Measurements from ENCODE around the gene CEP135. TPM values are rescaled to one million over a fixed set of nuclear protein-coding genes. Genes with fewer than 3 reads are reported as not detected.

The CEP135 gene
- total RNA-seq, 2 donors from 2014 or later, result 1.6 to 1.8 TPM

DNA sequence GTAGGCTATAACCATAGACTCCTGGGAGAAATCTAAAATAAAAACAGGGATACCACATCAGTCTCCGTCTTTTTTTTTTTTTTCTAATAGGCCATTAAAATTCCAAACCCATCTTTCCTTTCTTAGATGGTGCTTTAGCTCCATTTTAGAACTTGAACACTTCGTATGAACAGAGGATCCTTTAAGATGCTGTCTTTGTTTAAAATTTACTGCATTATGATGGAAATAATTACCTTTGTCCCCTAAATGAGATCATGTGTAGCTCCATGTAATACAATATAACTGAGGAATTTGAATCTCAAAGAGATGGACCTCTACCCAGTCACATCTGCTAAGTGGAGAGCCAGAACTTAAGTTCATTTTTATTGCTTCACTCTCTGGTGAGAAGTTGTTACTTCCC is 47.9 kb downstream of the CEP135 start:
- H3K4me3 ChIP-seq, result no peak overlapping the region
- H3K36me3 ChIP-seq, result peaks cover 10% of the 10 kb centered on the region
- no peaks in the 10 kb centered on the region for H3K27me3 ChIP-seq
- TF ChIP-seq, protein P1, sequence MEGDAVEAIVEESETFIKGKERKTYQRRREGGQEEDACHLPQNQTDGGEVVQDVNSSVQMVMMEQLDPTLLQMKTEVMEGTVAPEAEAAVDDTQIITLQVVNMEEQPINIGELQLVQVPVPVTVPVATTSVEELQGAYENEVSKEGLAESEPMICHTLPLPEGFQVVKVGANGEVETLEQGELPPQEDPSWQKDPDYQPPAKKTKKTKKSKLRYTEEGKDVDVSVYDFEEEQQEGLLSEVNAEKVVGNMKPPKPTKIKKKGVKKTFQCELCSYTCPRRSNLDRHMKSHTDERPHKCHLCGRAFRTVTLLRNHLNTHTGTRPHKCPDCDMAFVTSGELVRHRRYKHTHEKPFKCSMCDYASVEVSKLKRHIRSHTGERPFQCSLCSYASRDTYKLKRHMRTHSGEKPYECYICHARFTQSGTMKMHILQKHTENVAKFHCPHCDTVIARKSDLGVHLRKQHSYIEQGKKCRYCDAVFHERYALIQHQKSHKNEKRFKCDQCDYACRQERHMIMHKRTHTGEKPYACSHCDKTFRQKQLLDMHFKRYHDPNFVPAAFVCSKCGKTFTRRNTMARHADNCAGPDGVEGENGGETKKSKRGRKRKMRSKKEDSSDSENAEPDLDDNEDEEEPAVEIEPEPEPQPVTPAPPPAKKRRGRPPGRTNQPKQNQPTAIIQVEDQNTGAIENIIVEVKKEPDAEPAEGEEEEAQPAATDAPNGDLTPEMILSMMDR (IDR thresholded peaks at IDR 0.05), result no peak
- no peaks in the 10 kb centered on the region for H3K9me3 ChIP-seq
- no peaks in the 10 kb centered on the region for H3K4me1 ChIP-seq
- no peak overlapping the region for H3K27ac ChIP-seq
- DNase-seq (ENCODE audit: low spot score), result no peak

DNA sequence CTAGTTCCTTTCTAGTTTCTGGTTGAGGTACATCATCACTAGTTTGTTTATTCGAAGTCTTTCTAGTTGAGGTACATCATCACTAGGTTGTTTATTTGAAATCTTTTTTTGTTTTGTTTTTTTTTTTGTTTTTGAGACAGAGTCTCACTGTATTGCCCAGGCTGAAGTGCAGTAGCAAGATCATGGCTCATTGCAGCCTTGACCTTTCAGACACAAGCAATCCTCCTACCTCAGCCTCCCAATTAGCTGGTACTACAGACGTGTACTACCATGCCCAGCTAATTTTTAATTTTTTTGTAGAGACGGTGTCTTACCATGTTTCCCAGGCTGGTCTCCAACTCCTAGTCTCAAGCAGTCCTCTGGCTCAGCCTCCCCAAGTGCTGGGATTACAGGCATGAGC is 54.9 kb downstream of the CEP135 start:
- H3K36me3 ChIP-seq, result peaks cover 10% of the 10 kb centered on the region
- no peaks in the 10 kb centered on the region for H3K4me1 ChIP-seq
- no peak for DNase-seq (ENCODE audit: low spot score)
- no peak overlapping the region for H3K27ac ChIP-seq
- H3K27me3 ChIP-seq, result no peaks in the 10 kb centered on the region
- no peak overlapping the region for H3K4me3 ChIP-seq
- no peaks in the 10 kb centered on the region for H3K9me3 ChIP-seq
- TF ChIP-seq, protein P1 (IDR thresholded peaks at IDR 0.05), result no peak

DNA sequence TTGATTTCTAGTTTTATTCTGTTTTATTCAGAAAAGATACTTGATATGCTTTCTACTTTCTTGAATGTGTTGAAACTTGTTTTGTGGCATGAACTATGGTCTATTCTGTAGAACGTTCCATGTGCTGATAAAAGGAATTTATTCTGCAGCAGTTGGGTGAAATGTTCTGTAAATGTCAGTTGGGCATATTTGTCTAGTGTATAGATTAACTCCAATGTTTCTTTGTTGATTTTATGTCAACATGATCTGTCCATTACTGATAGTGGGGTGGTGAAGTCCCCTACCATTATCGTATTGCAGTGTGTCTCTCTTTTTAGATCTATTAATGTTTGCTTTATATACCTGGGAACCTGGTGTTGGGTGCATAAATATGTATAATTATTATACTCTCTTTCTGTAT is 55.5 kb downstream of the CEP135 start:
- TF ChIP-seq, protein P1 (IDR thresholded peaks at IDR 0.05), result no peak
- Histone ChIP-seq H3K9me3 (no peaks in the 10 kb centered on the region), H3K4me3 (no peak overlapping the region), H3K27ac (no peak overlapping the region), H3K4me1 (no peaks in the 10 kb centered on the region), H3K36me3 (peaks cover 9% of the 10 kb centered on the region), H3K27me3 (no peaks in the 10 kb centered on the region)
- DNase-seq (ENCODE audit: low spot score), result no peak

DNA sequence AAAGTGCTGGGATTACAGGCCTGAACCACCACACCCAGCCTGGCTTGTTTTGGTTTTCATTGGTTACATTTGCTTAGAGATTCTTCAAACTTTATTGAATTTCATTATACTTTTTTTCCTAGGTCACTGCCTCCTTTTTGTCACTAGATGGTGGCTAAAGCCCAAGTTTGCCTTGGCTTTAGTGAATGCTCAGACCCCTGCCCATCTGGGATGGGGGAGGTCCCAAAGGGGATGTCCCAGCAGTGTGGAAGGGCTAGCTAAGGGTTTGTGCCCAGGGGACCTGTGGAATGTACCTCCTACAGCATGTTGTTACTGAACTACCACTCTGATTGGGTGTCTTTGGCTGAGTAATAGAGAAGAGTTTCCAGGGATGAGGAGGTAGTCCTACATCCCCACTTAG is 58.4 kb downstream of the CEP135 start:
- Histone ChIP-seq H3K27me3 (no peaks in the 10 kb centered on the region), H3K36me3 (peaks cover 6% of the 10 kb centered on the region), H3K27ac (no peak overlapping the region), H3K4me3 (no peak overlapping the region), H3K9me3 (no peaks in the 10 kb centered on the region), H3K4me1 (no peaks in the 10 kb centered on the region)
- TF ChIP-seq, protein P1 (IDR thresholded peaks at IDR 0.05), result no peak
- no peak for DNase-seq (ENCODE audit: low spot score)

DNA sequence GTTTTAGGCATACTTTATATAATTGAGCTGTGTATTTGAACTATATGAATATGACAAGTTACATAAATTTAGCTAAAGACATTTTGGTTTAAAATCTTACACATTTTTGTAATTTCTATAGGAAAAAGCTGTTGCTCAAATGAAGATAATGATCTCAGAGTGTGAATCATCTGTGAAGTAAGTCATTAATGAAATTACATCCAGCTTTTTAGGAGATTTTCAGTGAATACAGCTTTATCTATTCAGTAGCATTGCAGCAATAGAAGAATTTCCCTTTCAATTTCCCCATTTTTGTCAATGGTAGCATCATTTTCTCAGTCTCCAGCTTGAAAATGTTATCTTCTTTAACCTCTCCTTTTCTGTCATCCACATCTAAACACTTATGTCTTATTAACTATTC is 59.5 kb downstream of the CEP135 start:
- no peak for DNase-seq (ENCODE audit: low spot score)
- TF ChIP-seq, protein P1 (IDR thresholded peaks at IDR 0.05), result no peak
- peaks cover 15% of the 10 kb centered on the region for H3K36me3 ChIP-seq
- H3K4me3 ChIP-seq, result no peak overlapping the region
- no peak overlapping the region for H3K27ac ChIP-seq
- no peaks in the 10 kb centered on the region for H3K4me1 ChIP-seq
- H3K9me3 ChIP-seq, result no peaks in the 10 kb centered on the region
- H3K27me3 ChIP-seq, result no peaks in the 10 kb centered on the region

DNA sequence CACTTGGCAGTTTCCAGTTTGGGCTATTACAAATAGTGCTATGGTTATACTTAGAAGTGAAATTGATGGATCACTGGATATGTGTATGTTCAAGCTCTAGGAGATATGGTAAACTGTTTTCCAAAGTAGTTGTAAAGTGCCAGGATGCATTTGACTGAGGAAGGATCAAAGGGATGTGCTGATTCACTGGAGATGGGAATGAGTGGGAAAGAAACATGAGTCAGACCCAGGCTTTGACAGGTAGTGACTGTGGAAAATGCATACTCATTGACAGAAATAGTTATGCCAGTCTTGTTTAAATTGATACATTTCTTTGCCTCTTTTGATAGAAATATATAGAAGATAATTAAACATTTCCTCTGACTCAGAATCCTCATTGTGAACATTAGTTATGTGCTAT is 77.9 kb downstream of the CEP135 start:
- H3K27me3 ChIP-seq, result no peaks in the 10 kb centered on the region
- TF ChIP-seq, protein P1 (IDR thresholded peaks at IDR 0.05), result no peak
- no peak overlapping the region for H3K4me3 ChIP-seq
- H3K9me3 ChIP-seq, result peaks cover 0 to 7% of the 10 kb centered on the region in 2 donors
- H3K27ac ChIP-seq, result no peak overlapping the region
- DNase-seq (ENCODE audit: low spot score), result no peak
- H3K4me1 ChIP-seq, result no peaks in the 10 kb centered on the region
- H3K36me3 ChIP-seq, result peaks cover 18% of the 10 kb centered on the region
